H1 (cell line): ENCODE measurements around the gene ANXA4. TPM values are rescaled to one million over a fixed set of nuclear protein-coding genes. Genes with fewer than 3 reads are reported as not detected.

ENCODE experiments used
- CTCF ChIA-PET: fragments of 300-600 bp; sonication (Branson Sonifier 250); formaldehyde crosslinking; loops from one replicate; lab custom pipeline; 2021; ENCODE audit not compliant: partially characterized antibody; lab: Charles Lee
- POLR2A ChIA-PET: fragments of 300-600 bp; sonication (Branson Sonifier 250); formaldehyde crosslinking; loops from one replicate; lab custom pipeline; 2021; ENCODE audit warnings: inconsistent platforms; ENCODE audit not compliant: partially characterized antibody; lab: Charles Lee
- DNase-seq, 2 experiments: peaks; one replicate each; pipeline versions ENCODE4 v3.0.0 to v3.0.0-alpha.2; 2010 to 2022; ENCODE audit warnings: low spot score in 2 of 2, low read depth in 1 of 2, mixed read lengths in 1 of 2
- FAIRE-seq: peaks from 2 replicates; lab custom pipeline; 2011; peaks lifted over from hg19 to GRCh38; lab: Jason Lieb, UNC
- H2AFZ ChIP-seq: 2 replicates; pipeline ENCODE4 v1.8.1; 2012; ENCODE audit warnings: low read length, inconsistent platforms
- H2AK5ac ChIP-seq: 2 replicates; pipeline ENCODE4 v1.6.1; 2013; ENCODE audit warnings: low read depth, low read length
- H2BK120ac ChIP-seq: replicated peaks from 2 replicates; pipeline ENCODE3; 2013; ENCODE audit warnings: low read depth, low read length, inconsistent platforms
- H2BK12ac ChIP-seq: 2 replicates; pipeline ENCODE4 v1.6.1; 2013; ENCODE audit warnings: low read depth, low read length
- H2BK15ac ChIP-seq: 2 replicates; pipeline ENCODE4 v1.6.1; 2013; ENCODE audit warnings: low read length
- H2BK20ac ChIP-seq: 2 replicates; pipeline ENCODE4 v1.6.1; 2013; ENCODE audit warnings: low read length
- H2BK5ac ChIP-seq: 2 replicates; pipeline ENCODE4 v1.6.1; 2013; ENCODE audit warnings: low read depth, low read length
- H3K14ac ChIP-seq: 2 replicates; pipeline ENCODE4 v1.6.1; 2013; ENCODE audit warnings: inconsistent platforms; ENCODE audit not compliant: insufficient read length
- H3K18ac ChIP-seq: 2 replicates; pipeline ENCODE4 v1.6.1; 2013; ENCODE audit warnings: low read length; ENCODE audit errors: extremely low read depth
- H3K23ac ChIP-seq: 2 replicates; pipeline ENCODE4 v1.6.1; 2013; ENCODE audit warnings: inconsistent platforms; ENCODE audit not compliant: insufficient read length
- H3K23me2 ChIP-seq: 2 replicates; pipeline ENCODE4 v1.6.1; 2013; ENCODE audit warnings: low read depth, low read length
- H3K27ac ChIP-seq: 2 replicates; pipeline ENCODE4 v1.6.1; 2011; ENCODE audit warnings: low read depth, low read length, inconsistent platforms
- H3K27me3 ChIP-seq, 4 experiments: replicated peaks in 1 of 4; 1 replicate in 1 of 4; 2 replicates in 3 of 4; pipeline versions ENCODE4 v1.6.1 to v1.8.1; 2011 to 2013; ENCODE audit warnings: low read length in 3 of 4, mild to moderate bottlenecking in 3 of 4, inconsistent platforms in 2 of 4, mixed read lengths in 2 of 4, moderate library complexity in 1 of 4; ENCODE audit not compliant: control insufficient read depth in 3 of 4, insufficient read depth in 3 of 4; ENCODE audit errors: extremely low read depth in 1 of 4
- H3K36me3 ChIP-seq, 4 experiments: 2 replicates each; pipeline versions ENCODE4 v1.6.1 to v1.8.1; 2011 to 2013; ENCODE audit warnings: mild to moderate bottlenecking in 4 of 4, low read length in 3 of 4, moderate library complexity in 2 of 4, control low read depth in 1 of 4, inconsistent platforms in 1 of 4; ENCODE audit not compliant: insufficient read depth in 4 of 4, control insufficient read depth in 2 of 4
- H3K4ac ChIP-seq: replicated peaks from 2 replicates; pipeline ENCODE3; 2013; ENCODE audit warnings: low read length, low read depth, mixed read lengths, inconsistent platforms; ENCODE audit not compliant: insufficient read length
- H3K4me1 ChIP-seq, 4 experiments: replicated peaks in 1 of 4; 1 replicate in 1 of 4; 2 replicates in 3 of 4; pipeline versions ENCODE4 v1.6.1 to v1.8.1; 2011 to 2013; ENCODE audit warnings: low read length in 3 of 4, inconsistent platforms in 2 of 4, mixed read lengths in 1 of 4; ENCODE audit not compliant: insufficient read depth in 4 of 4, control insufficient read depth in 3 of 4
- H3K4me2 ChIP-seq, 2 experiments: 2 replicates each; pipeline versions ENCODE4 v1.6.1 to v1.8.1; 2011 to 2013; ENCODE audit warnings: low read depth in 2 of 2, low read length in 2 of 2, control low read depth in 1 of 2, inconsistent platforms in 1 of 2, mild to moderate bottlenecking in 1 of 2; ENCODE audit not compliant: insufficient read depth in 1 of 2
- H3K4me3 ChIP-seq, 4 experiments: fragments of 200-600, 300-600 bp in 1 of 4; sonication (generic), shearing (Covaris generic), sonication (Bioruptor Twin) in 1 of 4; 2 replicates each; pipeline versions ENCODE4 v1.5.1 to v1.8.1; 2011 to 2016; ENCODE audit warnings: low read length in 4 of 4, low read depth in 3 of 4, control low read depth in 2 of 4, inconsistent platforms in 2 of 4, mild to moderate bottlenecking in 2 of 4, mixed read lengths in 1 of 4, moderate library complexity in 1 of 4; ENCODE audit not compliant: insufficient read depth in 2 of 4; ENCODE audit errors: extremely low read depth in 1 of 4
- H3K56ac ChIP-seq: replicated peaks from 2 replicates; pipeline ENCODE3; 2013; ENCODE audit warnings: low read depth, mild to moderate bottlenecking, mixed read lengths, low read length, inconsistent platforms; ENCODE audit not compliant: insufficient read length
- H3K79me1 ChIP-seq: 2 replicates; pipeline ENCODE4 v1.6.1; 2013; ENCODE audit warnings: low read depth, low read length, control low read depth
- H3K79me2 ChIP-seq, 2 experiments: 2 replicates each; pipeline versions ENCODE4 v1.6.1 to v1.8.1; 2012 to 2013; ENCODE audit warnings: low read length in 2 of 2, mild to moderate bottlenecking in 2 of 2, inconsistent platforms in 1 of 2; ENCODE audit not compliant: insufficient read depth in 2 of 2, control insufficient read depth in 1 of 2
- H3K9ac ChIP-seq, 4 experiments: replicated peaks in 1 of 4; 1 replicate in 1 of 4; 2 replicates in 3 of 4; pipeline versions ENCODE4 v1.6.1 to v1.8.1; 2011 to 2013; ENCODE audit warnings: low read depth in 3 of 4, low read length in 3 of 4, control low read depth in 2 of 4, mild to moderate bottlenecking in 2 of 4, moderate library complexity in 2 of 4, inconsistent platforms in 1 of 4; ENCODE audit errors: extremely low read depth in 1 of 4
- H3K9me3 ChIP-seq, 2 experiments: 2 replicates each; pipeline versions ENCODE4 v1.6.1 to v1.8.1; 2012 to 2013; ENCODE audit warnings: mild to moderate bottlenecking in 2 of 2, moderate library complexity in 2 of 2, control low read depth in 1 of 2, inconsistent platforms in 1 of 2, low read depth in 1 of 2, low read length in 1 of 2, mixed read lengths in 1 of 2; ENCODE audit not compliant: insufficient read depth in 2 of 2
- H4K20me1 ChIP-seq, 2 experiments: replicated peaks in 1 of 2; 2 replicates each; pipeline versions ENCODE3 to v1.8.1; 2011 to 2013; ENCODE audit warnings: inconsistent platforms in 2 of 2, low read length in 2 of 2, mild to moderate bottlenecking in 1 of 2; ENCODE audit not compliant: insufficient read depth in 2 of 2, control insufficient read depth in 1 of 2
- H4K5ac ChIP-seq: 2 replicates; pipeline ENCODE4 v1.6.1; 2013; ENCODE audit warnings: low read length, low read depth, mixed read lengths, inconsistent platforms; ENCODE audit not compliant: insufficient read length
- H4K8ac ChIP-seq: 2 replicates; pipeline ENCODE4 v1.8.0; 2013; ENCODE audit warnings: mild to moderate bottlenecking, moderate library complexity, low read length, inconsistent platforms; ENCODE audit not compliant: insufficient read depth; ENCODE audit errors: extremely low read depth
- H4K91ac ChIP-seq: replicated peaks from 2 replicates; pipeline ENCODE3; 2013; ENCODE audit warnings: low read length, mixed read lengths, inconsistent platforms; ENCODE audit not compliant: insufficient read length
- ATF2 ChIP-seq: IDR thresholded peaks from 2 replicates; pipeline ENCODE4 v1.6.1; 2012; ENCODE audit warnings: low read length, inconsistent platforms
- CTBP2 ChIP-seq: IDR thresholded peaks from 2 replicates; pipeline ENCODE4 v1.7.0; 2011; ENCODE audit warnings: borderline replicate concordance, mild to moderate bottlenecking, moderate library complexity, mixed read lengths, low read length; ENCODE audit not compliant: insufficient read depth, insufficient read length
- GABPA ChIP-seq: IDR thresholded peaks from 2 replicates; pipeline ENCODE4 v1.6.1; 2011; ENCODE audit warnings: mild to moderate bottlenecking, low read length, moderate library complexity, borderline replicate concordance; ENCODE audit not compliant: insufficient read depth
- KDM5A ChIP-seq: fragments of 200-600 bp; IDR thresholded peaks from 2 replicates; pipeline ENCODE4 v1.7.1; 2012; ENCODE audit warnings: mild to moderate bottlenecking, low read length, inconsistent platforms, mixed read lengths
- POU5F1 ChIP-seq: IDR thresholded peaks from 2 replicates; pipeline ENCODE4 v1.6.1; 2011; ENCODE audit warnings: low read depth, mild to moderate bottlenecking, low read length, moderate library complexity
- RAD21 ChIP-seq, 2 experiments: IDR thresholded peaks in 1 of 2; conservative IDR thresholded peaks in 1 of 2; 2 replicates each; pipeline ENCODE4 v1.6.1; 2011; ENCODE audit warnings: low read depth in 2 of 2, low read length in 2 of 2, improper control_type of control experiment in 1 of 2, inconsistent platforms in 1 of 2, mild to moderate bottlenecking in 1 of 2, moderate library complexity in 1 of 2
- SAP30 ChIP-seq: fragments of 300-600 bp; sonication (generic); IDR thresholded peaks from 2 replicates; pipeline ENCODE4 v1.7.1; 2012; ENCODE audit warnings: low read length, moderate library complexity, mild to moderate bottlenecking, inconsistent platforms; ENCODE audit not compliant: insufficient read depth, insufficient replicate concordance
- SP2 ChIP-seq: IDR thresholded peaks from 2 replicates; pipeline ENCODE4 v1.6.1; 2012; ENCODE audit warnings: mild to moderate bottlenecking, low read length, inconsistent platforms
- SRF ChIP-seq: IDR thresholded peaks from 2 replicates; pipeline ENCODE4 v1.6.1; 2011; ENCODE audit warnings: mild to moderate bottlenecking, low read depth, low read length, moderate library complexity
- ZNF274 ChIP-seq: IDR thresholded peaks from 2 replicates; pipeline ENCODE4 v1.7.0; 2012; ENCODE audit warnings: low read length, borderline replicate concordance; ENCODE audit errors: extremely low read depth
- WGBS, 2 experiments: shearing (Covaris generic) in 1 of 2; methylation state at CpG; one replicate each; pipeline versions ENCODE4 v1.1.6 to v1.1.7; 2013 to 2015; ENCODE audit warnings: low lambda C conversion rate in 2 of 2, mixed read lengths in 2 of 2, inconsistent platforms in 1 of 2, low coverage in 1 of 2, missing lambda C conversion rate in 1 of 2; ENCODE audit not compliant: insufficient replicate concordance in 2 of 2, insufficient coverage in 1 of 2, insufficient read length in 1 of 2; ENCODE audit errors: extremely low coverage in 1 of 2, missing lambda C conversion rate in 1 of 2; 5-methylcytosine and 5-hydroxymethylcytosine counted together
- polyA plus RNA-seq, 7 experiments: library from polyadenylated mRNA; depleted of rRNA in 3 of 7; stranded (reverse) in 5 of 7; unstranded in 2 of 7; fragments of >200 nt in 5 of 7; fragments of 200-250 nt in 2 of 7; gene quantifications; 1 replicate in 5 of 7; 2 replicates in 1 of 7; 4 replicates in 1 of 7; pipeline versions ENCODE4 v1.2.1 to v1.2.3, GENCODE V29; 2011 to 2013; ENCODE audit warnings: missing spikeins in 2 of 7, mixed read lengths in 2 of 7
- total RNA-seq: library from RNA; stranded (reverse); fragmentation: NEBNext Ultra II Directional; extraction: Animal tissue kit (Norgen Biotek cat#: 25700); gene quantifications from 2 replicates; pipeline ENCODE4 v1.2.1, GENCODE V29; 2021

The ANXA4 gene
- total and polyA plus RNA-seq, 2 of the 8 experiments (the other 6 are each of a cell fraction or from before 2014, with no cell fraction given) = 9.4 to 17.6 TPM

GRCh38 chr2:69847068-69847828 lies 105.3 kb downstream of the ANXA4 start:
- Histone ChIP-seq H3K79me1 (no peaks in the 10 kb centered on the region), H3K23me2 (no peaks in the 10 kb centered on the region), H2BK15ac (no peak overlapping the region), H3K9ac (no peak overlapping the region), H4K91ac (no peak overlapping the region), H2BK12ac (no peak overlapping the region), H2BK5ac (no peak overlapping the region), H3K4me3 (no peak overlapping the region), H2BK120ac (no peak overlapping the region), H3K18ac (no peak overlapping the region), H2BK20ac (no peak overlapping the region), H3K4ac (no peak overlapping the region), H3K56ac (no peak overlapping the region), H3K14ac (no peak overlapping the region), H2AK5ac (no peak overlapping the region), H4K20me1 (peaks cover 0 to 2% of the 10 kb centered on the region in 2 experiments), H2AFZ (no peak overlapping the region), H4K8ac (no peak overlapping the region), H3K36me3 (peaks cover 7 to 58% (median 29%) of the 10 kb centered on the region in 4 experiments), H3K27ac (no peak overlapping the region), H3K23ac (no peak overlapping the region), H4K5ac (no peak overlapping the region), H3K4me1 (no peaks in the 10 kb centered on the region), H3K4me2 (no peak overlapping the region), H3K27me3 (no peaks in the 10 kb centered on the region), H3K9me3 (no peaks in the 10 kb centered on the region), H3K79me2 (no peaks in the 10 kb centered on the region)
- POLR2A ChIA-PET = interaction anchor here (0.6 kb wide), 1 partner anchor 819 kb away, joined by 3 read pairs; no protein-coding TSS in a partner anchor
- WGBS, 2 experiments = 95% methylated on average over 5 of the region's 5 CpGs; no CpG with 5 or more reads in 1 of the 2 experiments
- FAIRE-seq (no peak), DNase-seq (no peak)
- CTCF ChIA-PET = interaction anchor here (1.1 to 1.2 kb wide), 2 partner anchors 31 to 124 kb away, joined by 3 to 4 read pairs; no protein-coding TSS in a partner anchor
- TF ChIP-seq ATF2 (no peak), SP2 (no peak), SAP30 (no peak), KDM5A (no peak), POU5F1 (no peak), CTBP2 (no peak), ZNF274 (no peak), RAD21 (IDR thresholded peaks at IDR 0.05 in 1 of 2, conservative IDR thresholded peaks at IDR 0.05 in 1 of 2; ENCODE audit: low read depth in 2 of 2, low read length in 2 of 2) (no peak), SRF (no peak), GABPA (no peak)
